Uterus (tissue), 4 donors: ENCODE measurements around the gene RAB39A. TPM values are rescaled to one million over a fixed set of nuclear protein-coding genes. Genes with fewer than 3 reads are reported as not detected.

Experiments
- DNase-seq, 2 donors: peaks; one replicate each; pipeline ENCODE4 v3.0.0-alpha.2; 2019 to 2020
- H3K27ac ChIP-seq, 2 donors: fragments of 200-600 bp; sonication (generic); 1 replicate in 1 of 2; 2 replicates in 1 of 2; pipeline ENCODE4 v1.5.1; 2016 to 2018
- H3K27me3 ChIP-seq, 2 donors: fragments of 200-600 bp; sonication (generic); one replicate each; pipeline ENCODE4 v1.5.1; 2018 to 2019; ENCODE audit warnings: control low read depth in 1 of 2
- H3K36me3 ChIP-seq, 2 donors: fragments of 200-600 bp; sonication (generic); one replicate each; pipeline ENCODE4 v1.5.1; 2019; ENCODE audit warnings: control low read depth in 1 of 2
- H3K4me1 ChIP-seq, 2 donors: fragments of 200-600 bp; sonication (generic); one replicate each; pipeline ENCODE4 v1.5.1; 2018 to 2019; ENCODE audit warnings: control low read depth in 1 of 2
- H3K4me3 ChIP-seq, 2 donors: fragments of 200-600 bp; sonication (generic); 1 replicate in 1 of 2; 2 replicates in 1 of 2; pipeline ENCODE4 v1.5.1; 2018 to 2019; ENCODE audit warnings: mild to moderate bottlenecking in 1 of 2
- H3K9me3 ChIP-seq, 2 donors: fragments of 200-600 bp; sonication (generic); one replicate each; pipeline ENCODE4 v1.5.1; 2019; ENCODE audit warnings: control low read depth in 1 of 2
- POLR2A ChIP-seq, 2 donors: fragments of 450-650 bp; IDR thresholded peaks; one replicate each; pipeline ENCODE4 v1.6.1; 2016; ENCODE audit warnings: antibody characterized with exemption in 2 of 2, mild to moderate bottlenecking in 1 of 2, moderate library complexity in 1 of 2
- intact Hi-C: fragments of 100-400 bp; cut with DNase I; formaldehyde crosslinking; loops from one replicate; pipeline ENCODE4 v1.15.1; 2023; ENCODE audit warnings: low total_unique reads
- total RNA-seq, 4 donors: library from RNA; depleted of rRNA in 3 of 4; stranded (reverse); fragments of >200 nt in 3 of 4; gene quantifications; one replicate each; pipeline versions ENCODE4 v1.1.0 to v1.2.4, GENCODE V29; 2014 to 2023
- TF ChIP-seq, protein P1 (sequence below), 4 experiments: fragments of 200-600 bp in 2 of 4; fragments of 450-650 bp in 2 of 4; sonication (generic) in 2 of 4; IDR thresholded peaks; one replicate each; pipeline ENCODE4 v1.5.1; 2016 to 2019; ENCODE audit warnings: antibody characterized with exemption in 4 of 4, mild to moderate bottlenecking in 2 of 4, moderate library complexity in 1 of 4
- donor health status: DM: yes; HTN: yes; CAD: no.

The RAB39A gene
- total RNA-seq, 4 donors from 2014 or later = 0.26 to 3.9 (median 0.79) TPM; not detected in 1

DNA sequence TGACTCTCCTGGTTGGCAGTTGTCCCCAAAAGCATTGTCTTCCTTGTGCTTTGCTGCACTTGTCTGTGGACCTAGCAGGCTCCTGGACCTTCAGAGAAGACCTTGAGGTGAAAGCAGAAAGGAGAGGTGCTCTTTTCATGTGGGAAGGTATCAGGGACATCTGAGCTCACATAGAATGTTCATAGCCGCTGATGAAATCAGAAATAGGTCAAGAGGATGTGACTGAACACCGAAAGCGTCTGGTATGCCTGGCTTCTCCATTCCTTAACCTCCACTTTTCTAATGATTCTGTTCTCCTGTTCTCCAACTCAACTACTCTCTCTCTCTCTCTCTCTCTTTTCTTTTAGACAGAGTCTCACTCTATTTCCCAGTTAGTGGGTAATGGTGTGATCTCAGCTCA is 74.2 kb downstream of the RAB39A start:
- Histone ChIP-seq H3K36me3 (no peaks in the 10 kb centered on the region), H3K9me3 (no peaks in the 10 kb centered on the region), H3K4me1 (no peaks in the 10 kb centered on the region), H3K4me3 (no peak overlapping the region), H3K27me3 (no peaks in the 10 kb centered on the region), H3K27ac (no peak overlapping the region)
- intact Hi-C loops = no loop called here
- no peak for DNase-seq
- no peak for TF ChIP-seq POLR2A (IDR thresholded peaks at IDR 0.05)
- TF ChIP-seq, protein P1, sequence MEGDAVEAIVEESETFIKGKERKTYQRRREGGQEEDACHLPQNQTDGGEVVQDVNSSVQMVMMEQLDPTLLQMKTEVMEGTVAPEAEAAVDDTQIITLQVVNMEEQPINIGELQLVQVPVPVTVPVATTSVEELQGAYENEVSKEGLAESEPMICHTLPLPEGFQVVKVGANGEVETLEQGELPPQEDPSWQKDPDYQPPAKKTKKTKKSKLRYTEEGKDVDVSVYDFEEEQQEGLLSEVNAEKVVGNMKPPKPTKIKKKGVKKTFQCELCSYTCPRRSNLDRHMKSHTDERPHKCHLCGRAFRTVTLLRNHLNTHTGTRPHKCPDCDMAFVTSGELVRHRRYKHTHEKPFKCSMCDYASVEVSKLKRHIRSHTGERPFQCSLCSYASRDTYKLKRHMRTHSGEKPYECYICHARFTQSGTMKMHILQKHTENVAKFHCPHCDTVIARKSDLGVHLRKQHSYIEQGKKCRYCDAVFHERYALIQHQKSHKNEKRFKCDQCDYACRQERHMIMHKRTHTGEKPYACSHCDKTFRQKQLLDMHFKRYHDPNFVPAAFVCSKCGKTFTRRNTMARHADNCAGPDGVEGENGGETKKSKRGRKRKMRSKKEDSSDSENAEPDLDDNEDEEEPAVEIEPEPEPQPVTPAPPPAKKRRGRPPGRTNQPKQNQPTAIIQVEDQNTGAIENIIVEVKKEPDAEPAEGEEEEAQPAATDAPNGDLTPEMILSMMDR (IDR thresholded peaks at IDR 0.05) = no peak

DNA sequence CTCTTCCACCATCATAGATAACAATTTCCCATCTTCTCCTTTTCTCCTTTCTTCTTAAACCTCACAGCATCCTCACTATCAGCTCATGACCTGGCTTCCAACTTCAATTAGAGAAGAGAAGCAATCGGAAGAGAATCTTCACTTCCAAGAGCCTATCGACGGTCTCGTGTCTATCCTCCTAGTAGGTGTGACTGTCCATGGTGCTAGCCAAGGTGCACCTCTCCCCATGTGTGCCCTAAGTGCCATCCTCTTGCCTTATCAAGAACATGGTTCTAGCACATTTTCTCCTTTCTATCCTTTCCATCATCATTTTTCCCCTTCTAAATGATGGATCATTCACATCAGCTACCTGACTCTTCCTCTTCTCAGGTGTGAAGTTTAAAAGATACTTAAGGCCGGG is 75.4 kb downstream of the RAB39A start:
- H3K27me3 ChIP-seq = no peaks in the 10 kb centered on the region
- no peaks in the 10 kb centered on the region for H3K36me3 ChIP-seq
- no peak overlapping the region for H3K27ac ChIP-seq
- no peak for DNase-seq
- intact Hi-C loops = no loop called here
- TF ChIP-seq, protein P1 (IDR thresholded peaks at IDR 0.05) = no peak
- no peak for TF ChIP-seq POLR2A (IDR thresholded peaks at IDR 0.05)
- H3K4me1 ChIP-seq = no peaks in the 10 kb centered on the region
- no peak overlapping the region for H3K4me3 ChIP-seq
- H3K9me3 ChIP-seq = no peaks in the 10 kb centered on the region

DNA sequence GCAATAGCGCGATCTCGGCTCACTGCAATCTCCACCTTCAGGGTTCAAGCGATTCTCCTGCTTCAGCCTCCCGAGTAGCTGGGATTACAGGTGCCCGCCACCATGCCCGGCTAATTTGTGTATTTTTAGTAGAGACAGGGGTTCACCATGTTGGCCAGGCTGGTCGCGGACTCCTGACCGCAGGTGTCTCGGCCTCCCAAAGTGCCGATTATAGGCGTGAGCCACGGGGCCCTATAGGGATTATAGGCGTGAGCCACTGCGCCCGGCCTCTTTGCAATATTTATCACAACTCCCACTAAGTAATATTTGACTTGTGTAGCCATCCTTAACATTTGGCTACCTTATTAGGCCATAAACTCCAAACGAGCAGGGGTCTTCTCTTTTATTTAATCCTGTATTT is 79.6 kb downstream of the RAB39A start:
- H3K4me1 ChIP-seq = no peaks in the 10 kb centered on the region
- peak in 1 of 2 donors; percentile 13 for DNase-seq

DNA sequence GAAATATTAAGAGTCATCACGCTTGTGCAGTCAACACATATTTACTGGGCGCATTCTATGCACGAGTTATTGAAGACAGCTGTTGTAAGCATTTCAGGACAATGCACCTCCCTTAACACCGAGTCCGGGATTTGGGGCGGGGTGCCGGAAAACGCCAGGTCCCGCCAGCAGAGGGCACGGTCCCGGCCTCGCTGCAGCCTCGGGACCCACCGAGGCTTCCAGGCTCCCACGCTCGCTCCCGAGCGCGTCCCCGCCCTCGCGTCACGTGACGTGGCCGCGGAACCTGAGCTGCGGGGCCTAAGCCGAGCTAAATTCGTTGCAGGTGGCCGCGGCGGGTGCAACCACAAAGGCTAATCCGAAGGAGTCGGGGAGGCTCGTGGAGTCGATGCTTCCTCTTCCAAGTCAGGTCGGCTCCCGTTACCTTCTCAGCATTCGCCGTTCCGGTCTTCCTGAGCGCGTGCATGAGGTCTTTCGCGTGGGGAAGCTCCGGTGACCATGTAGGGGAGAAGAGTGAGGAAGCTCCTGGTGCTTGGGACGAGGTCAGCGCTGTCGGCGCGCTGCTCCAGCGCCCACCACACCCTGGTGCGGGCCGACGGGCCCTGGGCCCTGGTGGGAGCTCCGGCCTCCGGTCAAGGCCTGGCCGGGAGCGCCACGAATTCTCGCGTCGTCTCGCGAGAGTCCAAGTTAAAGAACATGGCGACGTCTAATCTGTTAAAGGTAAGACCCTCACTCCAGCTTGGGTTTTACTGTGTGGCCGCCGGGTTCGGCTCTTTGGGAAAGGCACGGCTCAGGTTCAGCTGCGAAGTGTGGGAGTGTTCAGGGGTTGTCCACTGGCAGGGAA is 80.6 kb downstream of the RAB39A start, which contains the start of gene CUL5:
TSS of gene CUL5 (plus strand) at position 243 of the 841 bp plus-strand sequence. CDS start at position 694, 451 bp downstream.
- Histone ChIP-seq H3K36me3 (no peaks in the 10 kb centered on the region), H3K4me1 (no peaks in the 10 kb centered on the region), H3K4me3 (peak within 1 kb of the TSS; percentile 68 to 97), H3K27ac (peak within 1 kb of the TSS; percentile 96 to 99), H3K9me3 (no peaks in the 10 kb centered on the region), H3K27me3 (no peaks in the 10 kb centered on the region)
- intact Hi-C loops = no loop called here
- DNase-seq = peak; percentile 91 to 93
- TF ChIP-seq POLR2A (IDR thresholded peaks at IDR 0.05) = peak; percentile 10 to 49
- TF ChIP-seq, protein P1 (IDR thresholded peaks at IDR 0.05) = peak; percentile 81 to 93 (median 88)

More for the DNA sequence above, 79.6 kb downstream of the RAB39A start:
- H3K9me3 ChIP-seq = no peaks in the 10 kb centered on the region
- intact Hi-C loops = no loop called here
- TF ChIP-seq, protein P1 (IDR thresholded peaks at IDR 0.05) = no peak
- no peak for TF ChIP-seq POLR2A (IDR thresholded peaks at IDR 0.05)
- no peaks in the 10 kb centered on the region for H3K27me3 ChIP-seq
- H3K36me3 ChIP-seq = no peaks in the 10 kb centered on the region
- no peak overlapping the region for H3K27ac ChIP-seq
- no peak overlapping the region for H3K4me3 ChIP-seq
